Fibroblast of skin of left biceps (primary cell): ENCODE data around the gene ELF2.
"Not testable (repeated sequence)": the region's sequence is repeated elsewhere in the genome, so short reads cannot be mapped to it uniquely, and the experiment has no call there.

ENCODE experiments used
- DNase-seq, 2 experiments: peaks; one replicate each; pipeline ENCODE4 v3.0.0-alpha.2; 2013; ENCODE audit warnings: low read depth in 2 of 2

ELF2 gene

DNA sequence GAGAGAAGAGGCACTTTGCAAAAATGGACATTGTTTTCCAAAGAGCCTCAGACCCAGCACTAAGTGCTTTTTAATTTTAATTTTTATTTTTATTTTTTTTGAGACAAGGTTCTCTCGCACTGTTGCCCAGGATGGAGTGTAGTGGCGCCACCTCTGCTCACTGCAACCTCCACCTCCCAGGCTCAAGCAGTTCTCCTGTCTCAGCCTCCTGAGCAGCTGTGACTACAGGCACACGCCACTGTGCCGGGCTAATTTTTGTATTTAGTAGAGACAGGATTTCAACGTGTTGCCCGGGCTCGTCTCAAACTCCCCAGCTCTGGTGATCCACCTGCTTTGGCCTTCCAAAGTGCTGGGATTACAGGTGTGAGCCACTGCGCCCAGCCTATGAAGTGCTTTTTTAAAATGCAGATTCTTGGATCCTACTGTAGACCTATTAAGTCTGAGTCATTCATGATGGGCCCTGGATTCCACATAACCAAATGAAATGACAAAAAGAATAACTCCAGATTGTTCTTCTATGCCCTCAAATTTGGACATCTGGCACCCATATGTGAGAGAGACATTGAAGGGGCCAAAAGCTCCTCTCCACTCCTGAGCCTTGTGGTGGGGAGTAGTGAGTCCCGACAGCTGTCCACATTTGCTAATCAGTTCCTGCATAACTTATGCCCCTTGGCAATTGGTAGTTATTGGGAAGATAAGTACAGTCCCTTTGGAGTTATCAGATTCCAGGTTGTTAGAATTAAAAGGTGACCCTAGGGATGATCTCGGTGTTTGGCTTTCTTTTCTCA, 157.9 kb downstream of the ELF2 start:
- peak; percentile 82 to 85 for DNase-seq

DNA sequence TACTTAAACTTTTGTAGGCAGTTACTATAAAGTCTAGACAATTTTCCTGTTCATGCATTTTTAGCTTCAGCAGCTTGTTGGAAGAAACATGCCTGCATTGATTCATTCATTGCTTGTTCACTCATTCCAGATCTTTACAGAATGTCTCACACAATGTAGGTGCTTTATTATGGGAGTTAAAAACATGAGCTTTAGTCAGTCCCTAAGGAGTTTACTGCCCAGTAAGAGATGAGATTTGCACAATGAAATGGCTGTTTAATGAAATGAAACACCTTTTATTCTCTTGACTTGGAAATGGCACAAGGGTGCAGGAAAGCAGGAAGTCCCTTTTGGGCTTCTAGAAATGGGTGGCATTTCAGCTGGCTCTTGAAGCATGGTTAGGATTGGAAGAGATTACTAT, 158.5 kb downstream of the ELF2 start:
- DNase-seq: no peak

DNA sequence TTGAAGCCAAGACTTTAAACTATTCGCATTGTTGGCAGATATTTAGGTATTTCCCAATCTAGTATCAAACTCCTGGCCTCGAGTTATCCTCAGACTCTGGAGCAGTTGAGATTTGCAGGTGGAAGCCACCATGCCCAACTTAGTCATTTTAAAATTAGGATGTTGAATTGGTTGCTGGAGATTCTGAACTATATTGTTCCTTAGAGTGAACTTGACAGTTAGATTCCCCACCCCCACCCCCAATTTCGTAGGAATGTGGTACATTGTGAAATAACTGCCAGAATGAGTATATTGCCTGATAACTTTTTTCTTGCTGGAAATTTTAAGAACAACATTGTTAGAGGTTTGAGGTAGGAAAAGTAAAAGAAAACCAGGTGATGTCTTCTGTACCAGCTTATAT, 159.2 kb downstream of the ELF2 start:
- DNase-seq: no peak

DNA sequence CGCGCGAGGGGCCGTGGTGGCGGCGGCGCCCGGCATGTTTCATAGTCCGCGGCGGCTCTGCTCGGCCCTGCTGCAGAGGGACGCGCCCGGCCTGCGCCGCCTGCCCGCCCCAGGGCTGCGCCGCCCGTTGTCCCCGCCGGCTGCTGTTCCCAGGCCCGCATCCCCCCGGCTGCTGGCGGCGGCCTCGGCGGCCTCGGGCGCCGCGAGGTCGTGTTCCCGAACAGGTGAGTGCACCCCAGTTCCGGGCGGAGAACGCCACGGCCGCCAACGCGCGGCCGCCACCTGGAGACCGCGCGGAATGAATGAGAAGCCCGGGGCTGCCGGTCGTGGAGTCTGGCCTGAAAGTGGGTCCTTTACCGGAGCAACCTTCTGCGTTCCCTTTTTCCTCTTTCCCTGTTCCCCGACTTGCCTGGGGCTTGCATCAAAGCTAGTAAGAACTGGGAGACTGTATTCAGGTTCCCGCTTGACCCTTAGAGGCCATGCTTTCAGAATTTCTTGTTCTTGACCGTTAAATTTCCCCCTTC, 161.0 kb downstream of the ELF2 start:
- no peak for DNase-seq

DNA sequence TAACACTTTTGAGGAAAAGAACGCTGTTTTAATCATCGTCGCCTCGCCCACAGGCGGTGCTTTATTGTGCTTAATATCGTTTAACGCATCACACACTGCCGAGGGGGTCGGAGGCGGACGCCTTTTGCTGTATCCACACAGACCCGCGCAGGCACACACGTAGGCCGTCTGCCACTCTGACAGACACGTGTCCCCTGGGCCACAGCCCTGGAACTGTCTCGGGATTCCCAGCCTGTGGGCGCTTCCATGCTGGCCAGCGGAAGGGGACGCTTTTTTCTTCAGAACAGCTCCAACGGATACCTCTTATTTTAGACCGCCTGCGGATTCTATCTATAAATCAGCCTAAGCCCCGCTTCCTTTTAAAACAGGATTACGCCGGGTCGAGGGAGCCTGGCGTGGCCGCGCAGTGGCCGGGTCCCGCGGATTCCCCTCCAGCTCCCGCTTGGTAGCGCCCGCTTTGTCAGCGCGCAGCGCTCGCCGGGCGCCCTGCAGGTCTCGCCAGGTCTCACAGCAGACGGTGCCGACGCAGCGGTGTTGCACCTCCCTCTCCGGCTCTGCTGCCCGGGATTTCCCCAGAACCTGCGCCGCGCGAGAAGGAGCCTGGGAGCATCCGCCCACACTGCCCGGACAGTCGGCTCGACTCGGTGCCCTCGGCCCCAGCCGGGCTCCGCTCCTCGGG, 161.6 kb downstream of the ELF2 start, which contains the start of gene NOCT:
Gene NOCT (plus strand): TSS at position 513 of the 679 bp plus-strand sequence. CDS start 201 bp downstream, outside the sequence.
- peak; percentile 65 to 72 for DNase-seq

DNA sequence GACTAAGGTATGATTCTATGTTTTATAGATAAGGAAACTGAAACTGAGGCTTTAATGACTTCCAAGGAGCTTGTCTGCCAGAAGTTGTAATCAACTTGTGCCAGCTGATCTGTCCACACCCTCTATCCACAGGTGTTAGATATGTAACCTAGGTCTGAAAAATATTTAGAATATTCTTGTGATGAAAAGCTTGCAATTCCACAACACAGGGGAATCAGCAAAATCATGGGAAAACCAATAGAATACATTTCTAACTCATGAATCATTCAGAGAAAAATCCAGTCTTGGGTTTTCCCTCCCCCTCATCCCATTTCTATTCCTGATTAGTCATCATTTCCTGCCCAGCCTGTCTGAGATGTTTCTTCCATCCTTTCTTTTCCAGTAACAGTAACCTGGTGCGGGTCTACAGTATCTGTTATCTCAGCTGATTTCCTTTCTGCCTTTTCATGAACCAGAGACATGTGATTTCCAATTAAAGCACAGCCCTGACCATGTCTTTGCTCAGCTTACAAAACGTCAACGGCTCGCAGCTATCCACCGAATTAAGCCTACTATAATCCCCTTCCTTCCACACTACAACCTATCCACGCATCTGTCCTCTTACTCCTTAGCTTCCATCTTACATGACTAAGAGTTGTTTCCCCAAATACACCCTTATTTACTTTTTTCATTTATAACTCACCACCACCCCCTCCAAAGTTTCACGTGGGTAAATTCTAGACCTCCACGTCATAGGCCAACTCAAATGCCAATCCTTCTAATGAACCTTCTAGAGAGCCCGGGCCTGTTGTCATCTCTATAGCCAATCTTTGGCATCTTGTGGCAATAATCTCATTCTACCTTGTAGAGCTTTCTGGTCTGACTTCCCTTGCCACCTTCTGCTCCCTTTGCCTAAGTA, 162.4 kb downstream of the ELF2 start:
- DNase-seq: peak; percentile 90 to 91

DNA sequence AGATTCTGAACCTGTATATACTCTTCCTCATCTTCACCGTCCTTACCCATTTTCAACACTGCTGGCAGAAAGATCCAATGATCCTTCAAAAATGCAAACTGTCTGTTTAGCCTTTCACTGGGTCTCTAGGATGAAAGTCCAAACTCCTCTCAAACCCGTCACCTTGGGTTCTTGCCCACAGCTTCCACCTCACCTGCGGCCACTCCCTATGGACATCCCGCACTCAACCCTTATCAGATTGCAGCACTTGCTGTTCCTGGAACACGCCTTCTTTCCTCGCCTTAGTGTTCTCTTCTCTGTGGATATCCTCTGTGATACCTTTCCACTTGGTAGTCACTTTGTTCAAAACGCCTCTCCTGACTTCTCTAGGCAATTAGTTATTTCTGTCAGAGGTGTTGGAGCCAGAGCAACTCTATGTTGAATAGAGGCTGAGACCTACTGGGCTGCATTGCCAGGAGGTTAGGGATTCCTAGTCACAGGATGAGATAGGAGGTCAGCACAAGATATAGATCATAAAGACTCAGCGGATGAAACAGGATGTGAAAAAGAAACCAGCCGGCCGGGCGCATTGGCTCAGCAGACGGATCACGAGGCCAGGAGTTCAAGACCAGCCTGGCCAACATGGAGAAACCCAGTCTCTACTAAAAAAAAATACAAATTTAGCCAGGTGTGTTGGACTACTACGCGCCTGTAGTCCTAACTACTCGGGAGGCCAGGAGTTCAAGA, 165.6 kb downstream of the ELF2 start:
- no peak for DNase-seq

DNA sequence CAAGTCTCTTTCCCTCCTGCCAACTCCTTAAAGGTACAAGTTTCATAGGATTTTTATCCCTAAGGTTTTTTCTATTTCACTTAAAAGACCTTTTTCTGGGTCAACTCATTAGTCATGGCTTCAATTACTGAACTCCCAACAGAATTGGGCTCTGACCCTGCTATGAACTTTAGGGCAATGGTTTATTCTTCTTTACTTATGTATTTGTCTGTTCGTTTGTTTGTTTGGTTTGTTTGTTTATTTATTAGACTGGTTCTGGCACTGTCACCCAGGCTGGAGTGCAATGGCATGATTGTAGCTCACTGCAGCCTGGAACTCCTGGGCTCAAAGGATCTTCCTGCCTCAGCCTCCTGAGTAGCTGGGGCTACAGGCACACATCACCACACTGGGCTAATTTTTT, 167.3 kb downstream of the ELF2 start:
- no peak for DNase-seq

DNA sequence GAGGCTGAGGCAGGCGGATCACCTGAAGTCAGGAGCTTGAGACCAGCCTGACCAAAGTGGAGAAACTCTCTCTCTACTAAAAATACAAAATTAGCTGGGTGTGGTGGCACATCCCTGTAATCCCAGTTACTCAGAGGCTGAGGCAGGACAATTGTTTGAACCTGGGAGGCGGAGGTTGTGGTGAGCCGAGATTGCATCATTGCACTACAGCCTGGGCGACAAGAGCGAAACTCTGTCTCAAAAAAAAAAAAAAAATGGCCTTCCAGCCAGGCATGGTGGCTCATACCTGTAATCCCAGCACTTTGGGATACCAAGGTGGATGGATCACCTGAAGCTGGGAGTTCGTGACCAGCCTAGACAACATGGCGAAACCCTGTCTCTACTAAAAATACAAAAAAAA, 168.7 kb downstream of the ELF2 start:
- DNase-seq: not testable (repeated sequence)

DNA sequence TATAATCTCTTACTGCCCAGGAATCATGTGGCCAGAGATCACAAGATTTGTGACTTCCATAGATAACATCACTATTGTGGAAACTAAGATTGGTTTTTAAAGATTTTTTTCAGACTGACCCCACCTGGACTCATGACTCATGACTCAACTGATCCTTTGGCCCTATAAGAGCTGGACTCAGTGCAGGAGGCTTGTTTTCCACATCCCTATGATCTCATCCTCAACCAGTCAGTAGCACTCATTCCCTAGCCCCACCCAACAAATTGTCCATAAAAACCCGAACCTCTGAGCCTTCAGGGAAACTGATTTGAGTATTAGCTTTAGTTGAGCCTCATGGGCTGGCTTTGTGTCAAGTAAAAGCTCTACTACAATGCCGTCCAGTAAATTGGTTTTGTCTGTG, 169.4 kb downstream of the ELF2 start:
- DNase-seq: no peak
